Left lung (tissue), 10 donors: ENCODE results near the gene SLC66A1. TPM values are rescaled to one million over a fixed set of nuclear protein-coding genes. Genes with fewer than 3 reads are reported as not detected.

Experiments
- ATAC-seq: fragments of 200-7000 bp; cut with Tn5 transposase; one replicate; pipeline ENCODE4 v1.9.1; 2020; ENCODE audit warnings: moderate library complexity
- DNase-seq, 4 donors: peaks; one replicate each; pipeline ENCODE4 v3.0.0-alpha.2; 2013 to 2020
- H3K27ac ChIP-seq, 2 donors: fragments of 200-600 bp; sonication (generic) in 1 of 2; one replicate each; pipeline versions ENCODE4 v1.5.0 to v1.8.0; 2020 to 2021
- H3K27me3 ChIP-seq, 2 donors: fragments of 200-600 bp; sonication (generic) in 1 of 2; one replicate each; pipeline versions ENCODE4 v1.5.0 to v1.8.0; 2020 to 2021
- H3K36me3 ChIP-seq, 2 donors: fragments of 200-600 bp; sonication (generic) in 1 of 2; one replicate each; pipeline versions ENCODE4 v1.5.0 to v1.8.0; 2020 to 2021
- H3K4me1 ChIP-seq, 2 donors: fragments of 200-600 bp; one replicate each; pipeline ENCODE4 v1.8.0; 2021
- H3K4me3 ChIP-seq, 2 donors: fragments of 200-600 bp; sonication (generic) in 1 of 2; one replicate each; pipeline versions ENCODE4 v1.5.0 to v1.8.0; 2020 to 2021; ENCODE audit warnings: mild to moderate bottlenecking in 1 of 2
- H3K9me3 ChIP-seq, 2 donors: fragments of 200-600 bp; sonication (generic) in 1 of 2; one replicate each; pipeline versions ENCODE4 v1.5.0 to v1.8.0; 2020 to 2021
- CTCF ChIP-seq, 2 donors: fragments of 200-600 bp; sonication (generic) in 1 of 2; IDR thresholded peaks; one replicate each; pipeline versions ENCODE4 v1.5.0 to v1.8.0; 2021; ENCODE audit warnings: antibody characterized with exemption in 2 of 2
- intact Hi-C, 2 donors: fragments of 100-400 bp; cut with DNase I; formaldehyde crosslinking; loops; one replicate each; pipeline versions ENCODE4 v1.11.2 to v1.14.2; 2022
- polyA plus RNA-seq, 6 donors: library from polyadenylated mRNA; unstranded; fragments of 120-200 nt; gene quantifications; one replicate each; pipeline ENCODE4 v1.2.1, GENCODE V29; 2013; ENCODE audit not compliant: insufficient read length in 6 of 6
- total RNA-seq, 2 donors: library from RNA; stranded (reverse); fragmentation: NEBNext Ultra II Directional; extraction: Animal tissue kit (Norgen Biotek cat#: 25700); gene quantifications; one replicate each; pipeline ENCODE4 v1.2.1, GENCODE V29; 2021
- donor health status: DM: no; HTN: yes; CAD: no.
- donor health status: DM: no; HTN: no; CAD: no.

The SLC66A1 gene
- total and polyA plus RNA-seq, 8 donors = 7.9 to 21.1 (median 10.2) TPM

GRCh38 chr1:19346026-19346425 lies 33.9 kb downstream of the SLC66A1 start:
- no peak for TF ChIP-seq CTCF (IDR thresholded peaks at IDR 0.05)
- Histone ChIP-seq H3K27me3 (no peaks in the 10 kb centered on the region), H3K36me3 (peaks cover 0 to 73% of the 10 kb centered on the region in 2 donors), H3K27ac (no peak overlapping the region), H3K4me3 (no peak overlapping the region), H3K4me1 (peaks cover 0 to 32% of the 10 kb centered on the region in 2 donors), H3K9me3 (no peaks in the 10 kb centered on the region)
- DNase-seq (no peak), ATAC-seq (no peak)
- intact Hi-C loops = loop anchor here in 1 of 2 donors (10.0 kb wide), 1 partner anchor 309 kb away; no protein-coding TSS in a partner anchor

GRCh38 chr1:19347533-19348172 lies 35.5 kb downstream of the SLC66A1 start:
- H3K9me3 ChIP-seq = no peaks in the 10 kb centered on the region
- H3K4me1 ChIP-seq = peaks cover 0 to 32% of the 10 kb centered on the region in 2 donors
- no peak overlapping the region for H3K4me3 ChIP-seq
- TF ChIP-seq CTCF (IDR thresholded peaks at IDR 0.05) = no peak
- H3K27ac ChIP-seq = peak overlapping the region in 1 of 2 donors; percentile 53
- peak; percentile 33 for ATAC-seq
- intact Hi-C loops = loop anchor here in 1 of 2 donors (10.0 kb wide), 1 partner anchor 307 kb away; no protein-coding TSS in a partner anchor
- peaks cover 0 to 73% of the 10 kb centered on the region in 2 donors for H3K36me3 ChIP-seq
- H3K27me3 ChIP-seq = no peaks in the 10 kb centered on the region
- peak in 1 of 4 donors; percentile 12 for DNase-seq

GRCh38 chr1:19348441-19349198 lies 36.5 kb downstream of the SLC66A1 start:
- TF ChIP-seq CTCF (IDR thresholded peaks at IDR 0.05) = no peak
- peaks cover 0 to 73% of the 10 kb centered on the region in 2 donors for H3K36me3 ChIP-seq
- no peaks in the 10 kb centered on the region for H3K9me3 ChIP-seq
- H3K4me3 ChIP-seq = no peak overlapping the region
- intact Hi-C loops = loop anchor here in 1 of 2 donors (10.0 kb wide), 1 partner anchor 306 kb away; no protein-coding TSS in a partner anchor
- ATAC-seq (no peak), DNase-seq (peak in 1 of 4 donors; percentile 34)
- peak overlapping the region in 1 of 2 donors; percentile 53 for H3K27ac ChIP-seq
- H3K27me3 ChIP-seq = no peaks in the 10 kb centered on the region
- H3K4me1 ChIP-seq = peaks cover 0 to 32% of the 10 kb centered on the region in 2 donors

GRCh38 chr1:19349999-19350398 lies 37.9 kb downstream of the SLC66A1 start:
- H3K36me3 ChIP-seq = peaks cover 0 to 73% of the 10 kb centered on the region in 2 donors
- intact Hi-C loops = loop anchor here in 1 of 2 donors (10.0 kb wide), 1 partner anchor 305 kb away; no protein-coding TSS in a partner anchor

More at GRCh38 chr1:19349999-19350398, 37.9 kb downstream of the SLC66A1 start:
- Histone ChIP-seq H3K27me3 (no peaks in the 10 kb centered on the region), H3K4me1 (peaks cover 0 to 32% of the 10 kb centered on the region in 2 donors), H3K9me3 (no peaks in the 10 kb centered on the region), H3K27ac (no peak overlapping the region), H3K4me3 (no peak overlapping the region)
- DNase-seq (peak in 1 of 4 donors; percentile 60), ATAC-seq (no peak)
- no peak for TF ChIP-seq CTCF (IDR thresholded peaks at IDR 0.05)
